Posterior vena cava (tissue), 2 donors: ENCODE measurements around the gene CTF1. TPM values are rescaled to one million over a fixed set of nuclear protein-coding genes. Genes with fewer than 3 reads are reported as not detected.
A peak's percentile ranks its signal among the peaks of the same experiment; 100 is the strongest.

Experiments
- DNase-seq: peaks from one replicate; pipeline ENCODE4 v3.0.0-alpha.2; 2020; ENCODE audit warnings: low spot score
- intact Hi-C, 2 donors: fragments of 100-400 bp; cut with DNase I; formaldehyde crosslinking; loops; one replicate each; pipeline versions ENCODE4 v1.14.1 to v1.14.2; 2022 to 2023
- microRNA-seq, 2 donors: library from miRNA; unstranded; fragments of <30 nt; microRNA quantifications; one replicate each; pipeline ENCODE4 v1.2.0, GENCODE V29; 2020 to 2021; ENCODE audit warnings: borderline microRNAs expressed in 2 of 2
- total RNA-seq, 2 donors: library from RNA; stranded (reverse); fragmentation: NEBNext Ultra II Directional; extraction: Animal tissue kit (Norgen Biotek cat#: 25700); gene quantifications; one replicate each; pipeline ENCODE4 v1.2.1, GENCODE V29; 2021
- donor health status: DM: yes; HTN: yes; CAD: no.
- donor health status: DM: yes; HTN: yes; CAD: no.

Gene CTF1
- total RNA-seq, 2 donors from 2014 or later = 5.0 to 5.2 TPM

- DNase-seq = peak; percentile 95
- intact Hi-C loops = no loop called here
These were observed 51.6 kb downstream of the CTF1 start for GRCh38 chr16:30947859-30948666.

GRCh38 chr16:30948667-30949649 lies 52.5 kb downstream of the CTF1 start, which contains the start of gene ORAI3:
Gene ORAI3 (plus strand): TSS chr16:30949068. CDS start chr16:30949290, 222 bp downstream.
- peak; percentile 94 for DNase-seq
- intact Hi-C loops = no loop called here

- intact Hi-C loops = no loop called here
- DNase-seq = peak; percentile 95
These were observed 53.5 kb downstream of the CTF1 start for GRCh38 chr16:30949650-30950515.

- DNase-seq = no peak
- intact Hi-C loops = no loop called here
These were observed 54.2 kb downstream of the CTF1 start for GRCh38 chr16:30950516-30951065.

GRCh38 chr16:30951193-30951592 lies 54.8 kb downstream of the CTF1 start:
- intact Hi-C loops = no loop called here
- DNase-seq = no peak

GRCh38 chr16:30951750-30952149 lies 55.3 kb downstream of the CTF1 start:
- intact Hi-C loops = no loop called here
- DNase-seq = peak; percentile 92

GRCh38 chr16:30953111-30953510 lies 56.7 kb downstream of the CTF1 start:
- DNase-seq = no peak
- intact Hi-C loops = no loop called here

Small RNAs within 50 kb of the gene (microRNA-seq; reads per million reads assigned to microRNA genes)
- gene MIR4519 (0 reads per million in 2 donors), gene MIR762 (0 to 0.26 reads per million in 2 donors)

Other genes starting within 250 kb of the CTF1 start
- 10 to 100 TPM; 34.5 to 38.5 TPM for gene PRR14, start 245.7 kb upstream of the CTF1 start, total RNA-seq
- 10 to 100 TPM; 42.3 to 42.5 TPM for gene FBRS, start 238.2 kb upstream of the CTF1 start, total RNA-seq
- gene SRCAP, start 197.4 kb upstream of the CTF1 start, total RNA-seq = 10 to 100 TPM; 41.4 to 44.9 TPM
- 10 to 100 TPM; 13.0 to 13.9 TPM for gene PHKG2, start 148.2 kb upstream of the CTF1 start, total RNA-seq
- 1 to 10 TPM; 1.2 TPM for gene CFAP119, start 134.6 kb upstream of the CTF1 start, total RNA-seq
- gene RNF40, start 134.3 kb upstream of the CTF1 start, total RNA-seq = 10 to 100 TPM; 60.9 to 66.5 TPM
- gene ZNF629, start 109.4 kb upstream of the CTF1 start, total RNA-seq = 10 to 100 TPM; 10.1 to 11.2 TPM
- gene BCL7C, start 2.5 kb upstream of the CTF1 start, total RNA-seq = 10 to 100 TPM; 33.6 to 36.3 TPM
- 10 to 100 TPM; 13.7 to 14.5 TPM for gene FBXL19, start 27.0 kb downstream of the CTF1 start, total RNA-seq
- gene ORAI3, start 52.5 kb downstream of the CTF1 start, total RNA-seq = 10 to 100 TPM; 11.0 to 17.5 TPM
- gene SETD1A, start 61.1 kb downstream of the CTF1 start, total RNA-seq = 10 to 100 TPM; 11.8 to 17.7 TPM
- 10 to 100 TPM; 38.5 to 39.2 TPM for gene HSD3B7, start 88.6 kb downstream of the CTF1 start, total RNA-seq
- gene STX1B, start 114.0 kb downstream of the CTF1 start, total RNA-seq = 1 to 10 TPM in 1 of 2 donors, under 1 TPM in 1; 0.95 to 1.1 TPM
- gene STX4, start 136.9 kb downstream of the CTF1 start, total RNA-seq = 10 to 100 TPM; 54.4 to 75.4 TPM
- 10 to 100 TPM; 12.1 to 14.6 TPM for gene ZNF668, start 177.6 kb downstream of the CTF1 start, total RNA-seq
- 10 to 100 TPM; 10.1 to 11.7 TPM for gene ZNF646, start 177.8 kb downstream of the CTF1 start, total RNA-seq
- 1 to 10 TPM; 1.5 to 3.5 TPM for gene PRSS53, start 192.3 kb downstream of the CTF1 start, total RNA-seq
- 100 to 1,000 TPM in 1 of 2 donors, 10 to 100 TPM in 1; 77.8 to 113 TPM for gene VKORC1, start 198.2 kb downstream of the CTF1 start, total RNA-seq
- 10 to 100 TPM; 29.8 to 30.6 TPM for gene BCKDK, start 211.8 kb downstream of the CTF1 start, total RNA-seq
- gene KAT8, start 221.1 kb downstream of the CTF1 start, total RNA-seq = 10 to 100 TPM; 49.9 to 51.3 TPM
- gene PRSS8, start 239.1 kb downstream of the CTF1 start, total RNA-seq = under 1 TPM in 1 of 2 donors, not detected in 1; 0.23 TPM